ENCODE measurements around the gene CASP2.

- TF ChIP-seq EZH2 (IDR thresholded peaks at IDR 0.05; ENCODE audit: insufficient read depth, poor library complexity, severe bottlenecking) (no peak), EZH2phosphoT487 (IDR thresholded peaks at IDR 0.05; ENCODE audit: insufficient read depth, low read depth) (no peak)
These were observed 685 bp downstream of the CASP2 start for GRCh38 chr7:143288836-143289235.

Data from GM23248 (cell line).